H1 (cell line): ENCODE measurements around the gene GLIS2. TPM values are rescaled to one million over a fixed set of nuclear protein-coding genes. Genes with fewer than 3 reads are reported as not detected.
A peak's percentile ranks its signal among the peaks of the same experiment; 100 is the strongest.

ENCODE experiments used
- CTCF ChIA-PET: fragments of 300-600 bp; sonication (Branson Sonifier 250); formaldehyde crosslinking; loops from one replicate; lab custom pipeline; 2021; ENCODE audit not compliant: partially characterized antibody; lab: Charles Lee
- POLR2A ChIA-PET: fragments of 300-600 bp; sonication (Branson Sonifier 250); formaldehyde crosslinking; loops from one replicate; lab custom pipeline; 2021; ENCODE audit warnings: inconsistent platforms; ENCODE audit not compliant: partially characterized antibody; lab: Charles Lee
- DNase-seq, 2 experiments: peaks; one replicate each; pipeline versions ENCODE4 v3.0.0 to v3.0.0-alpha.2; 2010 to 2022; ENCODE audit warnings: low spot score in 2 of 2, low read depth in 1 of 2, mixed read lengths in 1 of 2
- FAIRE-seq: peaks from 2 replicates; lab custom pipeline; 2011; peaks lifted over from hg19 to GRCh38; lab: Jason Lieb, UNC
- H2AFZ ChIP-seq: 2 replicates; pipeline ENCODE4 v1.8.1; 2012; ENCODE audit warnings: low read length, inconsistent platforms
- H2AK5ac ChIP-seq: 2 replicates; pipeline ENCODE4 v1.6.1; 2013; ENCODE audit warnings: low read depth, low read length
- H2BK120ac ChIP-seq: replicated peaks from 2 replicates; pipeline ENCODE3; 2013; ENCODE audit warnings: low read depth, low read length, inconsistent platforms
- H2BK12ac ChIP-seq: 2 replicates; pipeline ENCODE4 v1.6.1; 2013; ENCODE audit warnings: low read depth, low read length
- H2BK15ac ChIP-seq: 2 replicates; pipeline ENCODE4 v1.6.1; 2013; ENCODE audit warnings: low read length
- H2BK20ac ChIP-seq: 2 replicates; pipeline ENCODE4 v1.6.1; 2013; ENCODE audit warnings: low read length
- H2BK5ac ChIP-seq: 2 replicates; pipeline ENCODE4 v1.6.1; 2013; ENCODE audit warnings: low read depth, low read length
- H3K14ac ChIP-seq: 2 replicates; pipeline ENCODE4 v1.6.1; 2013; ENCODE audit warnings: inconsistent platforms; ENCODE audit not compliant: insufficient read length
- H3K18ac ChIP-seq: 2 replicates; pipeline ENCODE4 v1.6.1; 2013; ENCODE audit warnings: low read length; ENCODE audit errors: extremely low read depth
- H3K23ac ChIP-seq: 2 replicates; pipeline ENCODE4 v1.6.1; 2013; ENCODE audit warnings: inconsistent platforms; ENCODE audit not compliant: insufficient read length
- H3K23me2 ChIP-seq: 2 replicates; pipeline ENCODE4 v1.6.1; 2013; ENCODE audit warnings: low read depth, low read length
- H3K27ac ChIP-seq: 2 replicates; pipeline ENCODE4 v1.6.1; 2011; ENCODE audit warnings: low read depth, low read length, inconsistent platforms
- H3K27me3 ChIP-seq, 4 experiments: replicated peaks in 1 of 4; 1 replicate in 1 of 4; 2 replicates in 3 of 4; pipeline versions ENCODE4 v1.6.1 to v1.8.1; 2011 to 2013; ENCODE audit warnings: low read length in 3 of 4, mild to moderate bottlenecking in 3 of 4, inconsistent platforms in 2 of 4, mixed read lengths in 2 of 4, moderate library complexity in 1 of 4; ENCODE audit not compliant: control insufficient read depth in 3 of 4, insufficient read depth in 3 of 4; ENCODE audit errors: extremely low read depth in 1 of 4
- H3K36me3 ChIP-seq, 4 experiments: 2 replicates each; pipeline versions ENCODE4 v1.6.1 to v1.8.1; 2011 to 2013; ENCODE audit warnings: mild to moderate bottlenecking in 4 of 4, low read length in 3 of 4, moderate library complexity in 2 of 4, control low read depth in 1 of 4, inconsistent platforms in 1 of 4; ENCODE audit not compliant: insufficient read depth in 4 of 4, control insufficient read depth in 2 of 4
- H3K4ac ChIP-seq: replicated peaks from 2 replicates; pipeline ENCODE3; 2013; ENCODE audit warnings: low read length, low read depth, mixed read lengths, inconsistent platforms; ENCODE audit not compliant: insufficient read length
- H3K4me1 ChIP-seq, 4 experiments: replicated peaks in 1 of 4; 1 replicate in 1 of 4; 2 replicates in 3 of 4; pipeline versions ENCODE4 v1.6.1 to v1.8.1; 2011 to 2013; ENCODE audit warnings: low read length in 3 of 4, inconsistent platforms in 2 of 4, mixed read lengths in 1 of 4; ENCODE audit not compliant: insufficient read depth in 4 of 4, control insufficient read depth in 3 of 4
- H3K4me2 ChIP-seq, 2 experiments: 2 replicates each; pipeline versions ENCODE4 v1.6.1 to v1.8.1; 2011 to 2013; ENCODE audit warnings: low read depth in 2 of 2, low read length in 2 of 2, control low read depth in 1 of 2, inconsistent platforms in 1 of 2, mild to moderate bottlenecking in 1 of 2; ENCODE audit not compliant: insufficient read depth in 1 of 2
- H3K4me3 ChIP-seq, 4 experiments: fragments of 200-600, 300-600 bp in 1 of 4; sonication (generic), shearing (Covaris generic), sonication (Bioruptor Twin) in 1 of 4; 2 replicates each; pipeline versions ENCODE4 v1.5.1 to v1.8.1; 2011 to 2016; ENCODE audit warnings: low read length in 4 of 4, low read depth in 3 of 4, control low read depth in 2 of 4, inconsistent platforms in 2 of 4, mild to moderate bottlenecking in 2 of 4, mixed read lengths in 1 of 4, moderate library complexity in 1 of 4; ENCODE audit not compliant: insufficient read depth in 2 of 4; ENCODE audit errors: extremely low read depth in 1 of 4
- H3K56ac ChIP-seq: replicated peaks from 2 replicates; pipeline ENCODE3; 2013; ENCODE audit warnings: low read depth, mild to moderate bottlenecking, mixed read lengths, low read length, inconsistent platforms; ENCODE audit not compliant: insufficient read length
- H3K79me1 ChIP-seq: 2 replicates; pipeline ENCODE4 v1.6.1; 2013; ENCODE audit warnings: low read depth, low read length, control low read depth
- H3K79me2 ChIP-seq, 2 experiments: 2 replicates each; pipeline versions ENCODE4 v1.6.1 to v1.8.1; 2012 to 2013; ENCODE audit warnings: low read length in 2 of 2, mild to moderate bottlenecking in 2 of 2, inconsistent platforms in 1 of 2; ENCODE audit not compliant: insufficient read depth in 2 of 2, control insufficient read depth in 1 of 2
- H3K9ac ChIP-seq, 4 experiments: replicated peaks in 1 of 4; 1 replicate in 1 of 4; 2 replicates in 3 of 4; pipeline versions ENCODE4 v1.6.1 to v1.8.1; 2011 to 2013; ENCODE audit warnings: low read depth in 3 of 4, low read length in 3 of 4, control low read depth in 2 of 4, mild to moderate bottlenecking in 2 of 4, moderate library complexity in 2 of 4, inconsistent platforms in 1 of 4; ENCODE audit errors: extremely low read depth in 1 of 4
- H3K9me3 ChIP-seq, 2 experiments: 2 replicates each; pipeline versions ENCODE4 v1.6.1 to v1.8.1; 2012 to 2013; ENCODE audit warnings: mild to moderate bottlenecking in 2 of 2, moderate library complexity in 2 of 2, control low read depth in 1 of 2, inconsistent platforms in 1 of 2, low read depth in 1 of 2, low read length in 1 of 2, mixed read lengths in 1 of 2; ENCODE audit not compliant: insufficient read depth in 2 of 2
- H4K20me1 ChIP-seq, 2 experiments: replicated peaks in 1 of 2; 2 replicates each; pipeline versions ENCODE3 to v1.8.1; 2011 to 2013; ENCODE audit warnings: inconsistent platforms in 2 of 2, low read length in 2 of 2, mild to moderate bottlenecking in 1 of 2; ENCODE audit not compliant: insufficient read depth in 2 of 2, control insufficient read depth in 1 of 2
- H4K5ac ChIP-seq: 2 replicates; pipeline ENCODE4 v1.6.1; 2013; ENCODE audit warnings: low read length, low read depth, mixed read lengths, inconsistent platforms; ENCODE audit not compliant: insufficient read length
- H4K8ac ChIP-seq: 2 replicates; pipeline ENCODE4 v1.8.0; 2013; ENCODE audit warnings: mild to moderate bottlenecking, moderate library complexity, low read length, inconsistent platforms; ENCODE audit not compliant: insufficient read depth; ENCODE audit errors: extremely low read depth
- H4K91ac ChIP-seq: replicated peaks from 2 replicates; pipeline ENCODE3; 2013; ENCODE audit warnings: low read length, mixed read lengths, inconsistent platforms; ENCODE audit not compliant: insufficient read length
- BRCA1 ChIP-seq: IDR thresholded peaks from 2 replicates; pipeline ENCODE4 v1.6.1; 2012; ENCODE audit warnings: low read depth, low read length, improper control_type of control experiment
- CHD2 ChIP-seq: IDR thresholded peaks from 2 replicates; pipeline ENCODE4 v1.6.1; 2012; ENCODE audit warnings: low read length, improper control_type of control experiment
- POLR2A ChIP-seq, 2 experiments: IDR thresholded peaks; 1 replicate in 1 of 2; 2 replicates in 1 of 2; pipeline ENCODE4 v1.6.1; 2011; ENCODE audit warnings: low read depth in 2 of 2, low read length in 2 of 2, mild to moderate bottlenecking in 2 of 2; ENCODE audit errors: control extremely low read depth in 1 of 2
- RAD21 ChIP-seq, 2 experiments: IDR thresholded peaks in 1 of 2; conservative IDR thresholded peaks in 1 of 2; 2 replicates each; pipeline ENCODE4 v1.6.1; 2011; ENCODE audit warnings: low read depth in 2 of 2, low read length in 2 of 2, improper control_type of control experiment in 1 of 2, inconsistent platforms in 1 of 2, mild to moderate bottlenecking in 1 of 2, moderate library complexity in 1 of 2
- RXRA ChIP-seq: IDR thresholded peaks from 2 replicates; pipeline ENCODE4 v1.6.1; 2011; ENCODE audit warnings: low read depth, mild to moderate bottlenecking, low read length, moderate library complexity; ENCODE audit not compliant: insufficient read depth
- TAF1 ChIP-seq: IDR thresholded peaks from 2 replicates; pipeline ENCODE4 v1.6.1; 2011; ENCODE audit warnings: mild to moderate bottlenecking, low read depth, low read length
- WGBS, 2 experiments: shearing (Covaris generic) in 1 of 2; methylation state at CpG; one replicate each; pipeline versions ENCODE4 v1.1.6 to v1.1.7; 2013 to 2015; ENCODE audit warnings: low lambda C conversion rate in 2 of 2, mixed read lengths in 2 of 2, inconsistent platforms in 1 of 2, low coverage in 1 of 2, missing lambda C conversion rate in 1 of 2; ENCODE audit not compliant: insufficient replicate concordance in 2 of 2, insufficient coverage in 1 of 2, insufficient read length in 1 of 2; ENCODE audit errors: extremely low coverage in 1 of 2, missing lambda C conversion rate in 1 of 2; 5-methylcytosine and 5-hydroxymethylcytosine counted together
- polyA plus RNA-seq, 7 experiments: library from polyadenylated mRNA; depleted of rRNA in 3 of 7; stranded (reverse) in 5 of 7; unstranded in 2 of 7; fragments of >200 nt in 5 of 7; fragments of 200-250 nt in 2 of 7; gene quantifications; 1 replicate in 5 of 7; 2 replicates in 1 of 7; 4 replicates in 1 of 7; pipeline versions ENCODE4 v1.2.1 to v1.2.3, GENCODE V29; 2011 to 2013; ENCODE audit warnings: missing spikeins in 2 of 7, mixed read lengths in 2 of 7
- total RNA-seq: library from RNA; stranded (reverse); fragmentation: NEBNext Ultra II Directional; extraction: Animal tissue kit (Norgen Biotek cat#: 25700); gene quantifications from 2 replicates; pipeline ENCODE4 v1.2.1, GENCODE V29; 2021

The GLIS2 gene
- total and polyA plus RNA-seq, 2 of the 8 experiments (the other 6 are each of a cell fraction or from before 2014, with no cell fraction given) = 4.3 to 17.4 TPM

DNA sequence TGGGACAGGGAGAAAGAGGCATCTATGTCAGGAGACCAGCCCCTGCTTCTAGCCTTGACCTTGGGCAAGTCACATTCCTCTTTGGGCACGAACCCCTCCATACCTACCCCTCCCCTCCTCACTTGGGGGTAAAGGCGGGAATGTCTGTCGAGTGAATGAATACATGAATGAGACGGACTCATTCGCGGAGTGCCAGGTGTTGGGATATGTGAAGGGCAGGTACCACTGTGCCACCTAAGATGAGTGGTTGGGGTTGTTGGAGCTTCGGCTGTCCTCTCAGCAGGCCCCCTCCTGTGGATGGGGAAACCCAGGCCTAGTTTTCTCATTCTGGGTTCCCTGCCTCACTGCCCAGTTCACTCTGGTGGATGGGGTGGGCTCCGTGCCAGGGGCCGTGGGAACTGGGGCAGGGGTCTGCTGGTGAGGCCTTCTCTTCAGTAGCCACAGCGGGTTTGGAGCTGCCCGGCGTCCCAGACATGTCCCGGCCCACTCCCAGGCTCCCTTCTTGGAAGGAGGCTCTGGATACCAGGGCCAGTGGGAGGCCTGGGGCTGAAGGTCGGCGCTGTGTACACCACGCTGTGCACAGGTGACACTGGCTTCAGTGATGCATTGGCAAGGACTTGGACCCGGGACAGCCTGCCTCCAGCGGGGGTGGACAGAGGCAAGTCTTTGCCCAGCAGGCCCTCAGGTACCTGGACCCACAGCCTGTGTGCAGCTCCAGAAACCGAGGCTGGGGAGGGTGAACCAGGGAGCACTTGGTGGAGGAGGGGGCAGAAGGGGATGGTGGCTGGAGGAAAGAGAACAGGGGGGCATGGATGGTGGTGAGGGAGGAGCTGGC, 5.6 kb downstream of the GLIS2 start:
- Histone ChIP-seq H3K27me3 (no peaks in the 10 kb centered on the region), H3K4ac (no peak overlapping the region), H3K36me3 (no peaks in the 10 kb centered on the region), H3K23ac (no peak overlapping the region), H2BK5ac (peak overlapping the region; percentile 7; the same call in 1 of the 2 replicates), H3K79me2 (peaks cover 0 to 79% of the 10 kb centered on the region in 2 experiments; a peak in 3 of 4 replicates), H2BK15ac (no peak overlapping the region), H2BK120ac (no peak overlapping the region), H2BK20ac (no peak overlapping the region), H3K23me2 (peaks cover 5% of the 10 kb centered on the region; the same call in 1 of the 2 replicates), H3K14ac (no peak overlapping the region), H2AFZ (no peak overlapping the region), H3K9me3 (no peaks in the 10 kb centered on the region), H2BK12ac (peak overlapping the region; percentile 29; the same call in 1 of the 2 replicates), H3K4me1 (peaks cover 0 to 49% (median 43%) of the 10 kb centered on the region in 4 experiments; a peak in 6 of 7 replicates), H4K5ac (no peak overlapping the region), H3K9ac (no peak overlapping the region), H3K27ac (no peak overlapping the region), H2AK5ac (no peak overlapping the region), H4K8ac (no peak overlapping the region), H3K4me2 (no peak overlapping the region), H3K56ac (no peak overlapping the region), H3K18ac (no peak overlapping the region), H4K91ac (no peak overlapping the region), H3K4me3 (no peak overlapping the region), H3K79me1 (peaks cover 13% of the 10 kb centered on the region), H4K20me1 (peaks cover 24 to 34% of the 10 kb centered on the region in 2 experiments)
- POLR2A ChIA-PET = interaction anchor here (1.0 to 8.9 kb wide), 4 partner anchors 13 to 50 kb away, joined by 3 to 80 read pairs (median 6); partner anchors contain the start of gene PAM16
- CTCF ChIA-PET = interaction anchor here (1.0 to 8.6 kb wide), 5 partner anchors 11 to 82 kb away, joined by 3 to 69 read pairs (median 5); no protein-coding TSS in a partner anchor
- no peak for TF ChIP-seq TAF1
- TF ChIP-seq RAD21 (IDR thresholded peaks at IDR 0.05 in 1 of 2, conservative IDR thresholded peaks at IDR 0.05 in 1 of 2; ENCODE audit: low read depth in 2 of 2, low read length in 2 of 2) = no peak
- no peak for TF ChIP-seq RXRA
- no peak for TF ChIP-seq POLR2A (IDR thresholded peaks at IDR 0.05; ENCODE audit: control extremely low read depth in 1 of 2, low read depth in 2 of 2, low read length in 2 of 2)
- no peak for TF ChIP-seq CHD2
- TF ChIP-seq BRCA1 = no peak
- FAIRE-seq (no peak), DNase-seq (no peak)
- 87% methylated on average over 19 of the region's 19 CpGs; no CpG with 5 or more reads in 1 of the 2 experiments for WGBS, 2 experiments
